HCT116 (cell line): Measurements from ENCODE around the gene ANXA5.

Experiments
- CEBPB ChIP-seq: IDR thresholded peaks from 2 replicates; pipeline ENCODE4 v1.6.1; 2012; ENCODE audit warnings: low read depth
- CTCF ChIP-seq, 3 experiments: fragments of 200-600 bp in 1 of 3; sonication (generic) in 1 of 3; IDR thresholded peaks in 2 of 3; conservative IDR thresholded peaks in 1 of 3; 2 replicates each; pipeline ENCODE4 v1.5.1; 2012 to 2017; ENCODE audit warnings: low read depth in 2 of 3, low read length in 2 of 3, antibody characterized with exemption in 1 of 3, borderline replicate concordance in 1 of 3, control low read depth in 1 of 3, mild to moderate bottlenecking in 1 of 3, mixed read lengths in 1 of 3, mixed run types in 1 of 3, moderate library complexity in 1 of 3; ENCODE audit not compliant: insufficient read depth in 1 of 3
- ELF1 ChIP-seq: IDR thresholded peaks from 2 replicates; pipeline ENCODE4 v1.6.1; 2012; ENCODE audit warnings: low read depth, borderline replicate concordance
- FOSL1 ChIP-seq: IDR thresholded peaks from 2 replicates; pipeline ENCODE4 v1.6.1; 2012; ENCODE audit warnings: low read depth
- JUND ChIP-seq: IDR thresholded peaks from 2 replicates; pipeline ENCODE4 v1.6.1; 2012
- POLR2AphosphoS5 ChIP-seq: IDR thresholded peaks from 2 replicates; pipeline ENCODE4 v1.6.1; 2011; ENCODE audit warnings: mild to moderate bottlenecking, low read depth, low read length, moderate library complexity
- RAD21 ChIP-seq: IDR thresholded peaks from 2 replicates; pipeline ENCODE4 v1.6.1; 2012; ENCODE audit warnings: low read depth, mild to moderate bottlenecking
- SRF ChIP-seq: IDR thresholded peaks from 2 replicates; pipeline ENCODE4 v1.6.1; 2012; ENCODE audit warnings: low read depth
- YY1 ChIP-seq: IDR thresholded peaks from 2 replicates; pipeline ENCODE4 v1.6.1; 2011; ENCODE audit warnings: low read length, low read depth, moderate library complexity, mild to moderate bottlenecking; ENCODE audit not compliant: insufficient replicate concordance; ENCODE audit errors: extremely low read depth
- ZFX ChIP-seq: fragments of 450-650 bp; IDR thresholded peaks from 2 replicates; pipeline ENCODE4 v1.6.1; 2017
- ZNF274 ChIP-seq: fragments of 200-500 bp; sonication (Bioruptor generic); IDR thresholded peaks from 2 replicates; pipeline ENCODE4 v1.6.1; 2014; ENCODE audit warnings: mild to moderate bottlenecking, low read depth, low read length, inconsistent platforms

GRCh38 chr4:121728798-121729226 is 32.0 kb upstream of the ANXA5 start:
- TF ChIP-seq ELF1 (no peak), JUND (no peak), CTCF (IDR thresholded peaks at IDR 0.05 in 2 of 3, conservative IDR thresholded peaks at IDR 0.05 in 1 of 3; ENCODE audit: borderline replicate concordance in 1 of 3, insufficient read depth in 1 of 3, low read depth in 2 of 3, low read length in 2 of 3) (no peak), ZFX (no peak), FOSL1 (no peak), POLR2AphosphoS5 (no peak), ZNF274 (no peak), RAD21 (no peak), YY1 (no peak), SRF (no peak), CEBPB (no peak)
